Kidney (tissue), 14 donors: ENCODE results near the gene POGLUT2. TPM values are rescaled to one million over a fixed set of nuclear protein-coding genes. Genes with fewer than 3 reads are reported as not detected.

Experiments
- DNase-seq, 5 donors: peaks; one replicate each; pipeline ENCODE4 v3.0.0-alpha.2; 2013 to 2020
- FAIRE-seq: peaks from 2 replicates; lab custom pipeline; 2012; peaks lifted over from hg19 to GRCh38; lab: Jason Lieb, UNC
- H3K27ac ChIP-seq, 2 donors: one replicate each; pipeline ENCODE4 v1.7.0; 2013; ENCODE audit warnings: low read depth in 2 of 2, low read length in 2 of 2, inconsistent platforms in 1 of 2
- H3K27me3 ChIP-seq: one replicate; pipeline ENCODE4 v1.7.1; 2013; ENCODE audit warnings: low read length, inconsistent platforms; ENCODE audit not compliant: control insufficient read depth, insufficient read depth
- H3K36me3 ChIP-seq, 3 donors: one replicate each; pipeline versions ENCODE4 v1.7.0 to v1.7.1; 2013; ENCODE audit warnings: low read length in 3 of 3, control low read depth in 1 of 3, inconsistent platforms in 1 of 3; ENCODE audit not compliant: insufficient read depth in 3 of 3, control insufficient read depth in 2 of 3
- H3K4me1 ChIP-seq, 3 donors: one replicate each; pipeline versions ENCODE4 v1.7.0 to v1.7.1; 2013; ENCODE audit warnings: low read length in 3 of 3, inconsistent platforms in 1 of 3, low read depth in 1 of 3; ENCODE audit not compliant: control insufficient read depth in 2 of 3, insufficient read depth in 2 of 3
- H3K4me3 ChIP-seq, 3 donors: one replicate each; pipeline versions ENCODE4 v1.7.0 to v1.8.1; 2013; ENCODE audit warnings: low read length in 3 of 3, control low read depth in 1 of 3, inconsistent platforms in 1 of 3
- H3K9ac ChIP-seq, 3 donors: one replicate each; pipeline versions ENCODE4 v1.7.0 to v1.7.1; 2013; ENCODE audit warnings: low read length in 3 of 3, control low read depth in 1 of 3, inconsistent platforms in 1 of 3
- H3K9me3 ChIP-seq, 3 donors: one replicate each; pipeline versions ENCODE4 v1.7.0 to v1.7.1; 2013; ENCODE audit warnings: low read length in 3 of 3, control low read depth in 1 of 3, inconsistent platforms in 1 of 3; ENCODE audit not compliant: control insufficient read depth in 2 of 3, insufficient read depth in 1 of 3
- intact Hi-C: fragments of 100-400 bp; cut with DNase I; formaldehyde crosslinking; loops from one replicate; pipeline ENCODE4 v1.11.1; 2022
- polyA plus RNA-seq: library from polyadenylated mRNA; stranded (reverse); fragments of 350-450 nt; fragmentation: Illumina TruSeq; extraction: RNeasy Lipid Tissue Mini Kit (QIAGEN cat#74804); gene quantifications from one replicate; pipeline ENCODE4 v1.2.3, GENCODE V29; 2014; ENCODE audit warnings: low read depth, low replicate concordance; ENCODE audit not compliant: insufficient read depth
- total RNA-seq: library from RNA; stranded (reverse); fragmentation: NEBNext Ultra II Directional; extraction: Animal tissue kit (Norgen Biotek cat#: 25700); gene quantifications from one replicate; pipeline ENCODE4 v1.2.1, GENCODE V29; 2021
- TF ChIP-seq, protein P1 (sequence below): IDR thresholded peaks from 3 replicates; pipeline ENCODE4 v1.5.1; 2012; ENCODE audit warnings: mild to moderate bottlenecking, moderate library complexity, borderline replicate concordance; ENCODE audit not compliant: insufficient read depth; ENCODE audit errors: extremely low read depth
- donor health status: control.
- donor health status: control.
- donor health status: control.
- donor health status: control.
- donor health status: control.
- donor health status: DM: yes; HTN: yes; CAD: no.
- donor health status: Normal renal cell carcinoma (clear cell type).

Gene POGLUT2
- total and polyA plus RNA-seq, 2 donors from 2014 or later, result 4.9 to 7.0 TPM

DNA sequence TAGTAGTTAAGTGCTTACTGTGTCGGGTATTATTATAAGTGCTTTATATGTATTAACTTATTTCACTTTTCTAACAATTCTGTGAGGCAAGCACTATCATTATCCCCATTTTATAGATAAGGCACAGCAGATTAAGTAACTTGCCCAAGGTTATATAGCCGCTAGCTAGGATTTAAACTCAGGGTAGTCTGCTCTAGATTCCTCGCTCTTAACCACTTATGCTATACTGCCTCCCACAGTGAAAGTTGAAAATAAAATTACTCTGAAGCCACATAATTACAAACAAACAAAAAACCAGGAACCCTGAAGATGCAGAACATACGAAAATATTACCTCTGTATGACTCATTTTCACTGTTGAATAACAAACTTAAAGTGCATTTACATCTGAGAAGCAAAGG, 29.1 kb downstream of the POGLUT2 start:
- Histone ChIP-seq H3K36me3 (peaks cover 0 to 13% (median 0%) of the 10 kb centered on the region in 3 donors), H3K27ac (no peak overlapping the region), H3K4me3 (no peak overlapping the region), H3K9ac (no peak overlapping the region), H3K9me3 (no peaks in the 10 kb centered on the region), H3K27me3 (no peaks in the 10 kb centered on the region), H3K4me1 (peaks cover 0 to 6% (median 4%) of the 10 kb centered on the region in 3 donors)
- DNase-seq, result no peak
- intact Hi-C loops, result no loop called here
- no peak for FAIRE-seq
- TF ChIP-seq, protein P1, sequence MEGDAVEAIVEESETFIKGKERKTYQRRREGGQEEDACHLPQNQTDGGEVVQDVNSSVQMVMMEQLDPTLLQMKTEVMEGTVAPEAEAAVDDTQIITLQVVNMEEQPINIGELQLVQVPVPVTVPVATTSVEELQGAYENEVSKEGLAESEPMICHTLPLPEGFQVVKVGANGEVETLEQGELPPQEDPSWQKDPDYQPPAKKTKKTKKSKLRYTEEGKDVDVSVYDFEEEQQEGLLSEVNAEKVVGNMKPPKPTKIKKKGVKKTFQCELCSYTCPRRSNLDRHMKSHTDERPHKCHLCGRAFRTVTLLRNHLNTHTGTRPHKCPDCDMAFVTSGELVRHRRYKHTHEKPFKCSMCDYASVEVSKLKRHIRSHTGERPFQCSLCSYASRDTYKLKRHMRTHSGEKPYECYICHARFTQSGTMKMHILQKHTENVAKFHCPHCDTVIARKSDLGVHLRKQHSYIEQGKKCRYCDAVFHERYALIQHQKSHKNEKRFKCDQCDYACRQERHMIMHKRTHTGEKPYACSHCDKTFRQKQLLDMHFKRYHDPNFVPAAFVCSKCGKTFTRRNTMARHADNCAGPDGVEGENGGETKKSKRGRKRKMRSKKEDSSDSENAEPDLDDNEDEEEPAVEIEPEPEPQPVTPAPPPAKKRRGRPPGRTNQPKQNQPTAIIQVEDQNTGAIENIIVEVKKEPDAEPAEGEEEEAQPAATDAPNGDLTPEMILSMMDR, result no peak

DNA sequence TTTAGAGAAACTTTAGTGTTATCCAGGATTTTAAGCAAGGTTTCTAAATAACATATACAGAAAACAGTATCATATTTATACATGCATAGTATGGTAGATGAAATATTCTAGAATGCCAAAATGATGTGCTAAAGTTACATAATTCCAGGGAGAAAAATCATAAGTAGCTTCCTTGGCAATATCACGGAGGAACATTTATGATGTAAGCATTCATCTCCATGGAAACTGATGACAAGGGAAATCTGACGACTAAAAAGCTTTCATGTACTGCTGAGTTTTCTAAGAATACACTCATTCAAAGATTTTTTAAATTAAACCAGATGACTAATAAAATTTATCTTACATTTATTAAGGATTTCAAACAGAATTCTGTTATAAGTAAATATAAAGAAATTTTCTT, 29.9 kb downstream of the POGLUT2 start:
- TF ChIP-seq, protein P1, result no peak
- H3K27me3 ChIP-seq, result no peaks in the 10 kb centered on the region
- no peak overlapping the region for H3K27ac ChIP-seq
- peaks cover 0 to 3% (median under 1%) of the 10 kb centered on the region in 3 donors for H3K4me1 ChIP-seq
- no peaks in the 10 kb centered on the region for H3K9me3 ChIP-seq
- no peak overlapping the region for H3K4me3 ChIP-seq
- FAIRE-seq (no peak), DNase-seq (no peak)
- H3K36me3 ChIP-seq, result peaks cover 0 to 13% (median 0%) of the 10 kb centered on the region in 3 donors
- H3K9ac ChIP-seq, result no peak overlapping the region
- intact Hi-C loops, result no loop called here

DNA sequence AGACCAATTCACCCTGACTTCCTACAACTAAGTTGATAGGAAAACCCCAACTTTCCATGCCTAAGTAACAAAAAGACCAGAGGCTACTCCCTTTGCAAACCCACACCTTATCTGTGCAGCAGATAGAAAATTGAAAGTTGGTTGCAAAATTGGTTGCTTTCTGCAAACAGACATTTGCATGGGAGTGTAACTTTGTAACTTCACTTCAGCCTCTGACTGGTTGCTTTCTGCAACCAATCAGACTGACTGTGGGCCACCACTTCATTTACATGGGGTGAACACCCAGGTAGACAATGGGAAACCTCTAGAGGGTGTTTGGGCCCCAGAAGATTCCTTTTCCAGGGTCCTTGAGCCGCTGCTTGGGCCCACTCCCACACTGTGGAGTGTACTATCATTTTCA, 35.0 kb downstream of the POGLUT2 start:
- no peak for FAIRE-seq
- Histone ChIP-seq H3K4me3 (no peak overlapping the region), H3K36me3 (peaks cover 0 to 13% (median 0%) of the 10 kb centered on the region in 3 donors), H3K9ac (no peak overlapping the region), H3K27ac (no peak overlapping the region), H3K9me3 (no peaks in the 10 kb centered on the region), H3K27me3 (no peaks in the 10 kb centered on the region), H3K4me1 (no peaks in the 10 kb centered on the region)
- DNase-seq, result no peak
- intact Hi-C loops, result no loop called here
- TF ChIP-seq, protein P1, result no peak

DNA sequence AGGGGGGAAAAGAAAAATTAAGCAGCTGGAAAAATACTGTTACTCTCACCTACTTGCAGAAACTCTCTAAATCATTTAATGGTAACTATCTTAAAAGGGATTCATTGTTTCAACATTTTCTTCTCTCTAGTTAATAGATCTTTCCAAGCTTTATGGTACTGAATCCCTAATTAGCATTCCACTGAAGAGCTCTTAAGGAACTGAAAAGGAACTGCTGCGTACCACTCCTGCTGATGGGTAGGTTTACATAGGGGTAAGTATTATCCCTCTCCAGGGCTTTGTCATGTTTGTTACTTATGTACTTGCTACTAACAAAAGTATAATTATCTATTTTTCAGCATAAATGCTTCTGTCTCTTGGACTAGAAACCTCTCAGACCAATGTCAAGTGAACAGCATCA, 37.7 kb downstream of the POGLUT2 start:
- Histone ChIP-seq H3K9me3 (no peaks in the 10 kb centered on the region), H3K4me3 (no peak overlapping the region), H3K9ac (no peak overlapping the region), H3K27ac (no peak overlapping the region), H3K4me1 (no peaks in the 10 kb centered on the region), H3K27me3 (no peaks in the 10 kb centered on the region), H3K36me3 (peaks cover 0 to 9% (median 0%) of the 10 kb centered on the region in 3 donors)
- no peak for DNase-seq
- FAIRE-seq, result no peak
- intact Hi-C loops, result no loop called here
- TF ChIP-seq, protein P1, result no peak
